HepG2 (cell line): ENCODE measurements around the gene TDRD1. TPM values are rescaled to one million over a fixed set of nuclear protein-coding genes. Genes with fewer than 3 reads are reported as not detected.

Source experiments
- DMAP1 ChIP-seq: IDR thresholded peaks from 2 replicates; pipeline ENCODE4 v1.6.1; 2016
- EP300 ChIP-seq, 3 experiments: sonication (generic) in 1 of 3; formaldehyde crosslinking in 1 of 3; IDR thresholded peaks; 2 replicates each; pipeline versions ENCODE4 v1.5.1 to v1.6.1; 2011 to 2020; ENCODE audit warnings: low read depth in 2 of 3, low read length in 2 of 3, borderline replicate concordance in 1 of 3, improper control_type of control experiment in 1 of 3, mild to moderate bottlenecking in 1 of 3, missing genetic modification reagents in 1 of 3, moderate library complexity in 1 of 3
- EZH2 ChIP-seq: conservative IDR thresholded peaks from 2 replicates; pipeline ENCODE4 v1.6.1; 2012; ENCODE audit warnings: mild to moderate bottlenecking, low read depth, low read length, moderate library complexity
- GABPB1 ChIP-seq: IDR thresholded peaks from 2 replicates; pipeline ENCODE4 v1.6.1; 2016; ENCODE audit warnings: mild to moderate bottlenecking, missing genetic modification reagents, moderate library complexity, missing compliant biosample characterization
- HES4 ChIP-seq: sonication (generic); formaldehyde crosslinking; IDR thresholded peaks from 2 replicates; pipeline ENCODE4 v1.9.0; 2021; ENCODE audit warnings: mild to moderate bottlenecking, missing genetic modification reagents, borderline replicate concordance
- HIVEP1 ChIP-seq: sonication (generic); formaldehyde crosslinking; IDR thresholded peaks from 2 replicates; pipeline ENCODE4 v1.4.0; 2020; ENCODE audit warnings: mild to moderate bottlenecking, missing genetic modification reagents
- HNF4A ChIP-seq: sonication (generic); formaldehyde crosslinking; IDR thresholded peaks from 2 replicates; pipeline ENCODE4 v1.4.0; 2020; ENCODE audit warnings: missing genetic modification reagents
- HNRNPH1 ChIP-seq: fragments of 200-400 bp; formaldehyde crosslinking; optimal IDR thresholded peaks from 2 replicates; pipeline ENCODE3; 2017; ENCODE audit warnings: mild to moderate bottlenecking, low read depth, low read length
- MAFG ChIP-seq: sonication (generic); formaldehyde crosslinking; IDR thresholded peaks from 2 replicates; pipeline ENCODE4 v1.5.1; 2020; ENCODE audit warnings: mild to moderate bottlenecking, missing genetic modification reagents
- MTA1 ChIP-seq: sonication (generic); formaldehyde crosslinking; IDR thresholded peaks from 2 replicates; pipeline ENCODE4 v1.4.0; 2020; ENCODE audit warnings: missing genetic modification reagents, mild to moderate bottlenecking, borderline replicate concordance
- RFX5 ChIP-seq: IDR thresholded peaks from 2 replicates; pipeline ENCODE4 v1.6.1; 2011; ENCODE audit warnings: low read depth, low read length, improper control_type of control experiment
- SMARCE1 ChIP-seq: fragments of 450-650 bp; IDR thresholded peaks from 2 replicates; pipeline ENCODE4 v1.6.1; 2017; ENCODE audit warnings: borderline replicate concordance
- ZNF510 ChIP-seq: sonication (generic); formaldehyde crosslinking; IDR thresholded peaks from 2 replicates; pipeline ENCODE4 v1.4.0; 2020; ENCODE audit warnings: low read depth, mild to moderate bottlenecking, missing genetic modification reagents
- ZNF749 ChIP-seq: sonication (generic); formaldehyde crosslinking; IDR thresholded peaks from 2 replicates; pipeline ENCODE4 v1.8.0; 2022; ENCODE audit warnings: mild to moderate bottlenecking, missing genetic modification reagents, moderate library complexity, borderline replicate concordance
- polyA plus RNA-seq, 8 experiments: library from polyadenylated mRNA; depleted of rRNA in 3 of 8; stranded (reverse) in 7 of 8; unstranded in 1 of 8; fragments of >200 nt; fragmentation: Illumina TruSeq in 4 of 8; extraction: Trizol in 4 of 8; gene quantifications; 2 replicates each; pipeline versions ENCODE4 v1.2.1 to v1.2.3, GENCODE V29; 2011 to 2016; ENCODE audit warnings: low read depth in 4 of 8, missing spikeins in 1 of 8, mixed read lengths in 1 of 8; ENCODE audit not compliant: insufficient read depth in 1 of 8
- total RNA-seq, 5 experiments: library from RNA; depleted of rRNA; stranded (reverse); fragments of >200 nt; fragmentation: Illumina TruSeq; extraction: Trizol; gene quantifications; 2 replicates each; pipeline ENCODE4 v1.2.3, GENCODE V29; 2016; ENCODE audit warnings: low read depth in 1 of 5
- TF ChIP-seq, protein P1 (sequence below): sonication (generic); formaldehyde crosslinking; IDR thresholded peaks from 2 replicates; pipeline ENCODE4 v1.4.0; 2020; ENCODE audit warnings: missing genetic modification reagents
- TF ChIP-seq, protein P2 (sequence below): sonication (generic); formaldehyde crosslinking; IDR thresholded peaks from 2 replicates; pipeline ENCODE4 v1.5.0; 2020; ENCODE audit warnings: mild to moderate bottlenecking, missing genetic modification reagents
- TF ChIP-seq, protein P3 (sequence below): sonication (generic); formaldehyde crosslinking; conservative IDR thresholded peaks from 2 replicates; pipeline ENCODE4 v1.4.0; 2020; ENCODE audit warnings: missing genetic modification reagents

Gene TDRD1
- total and polyA plus RNA-seq, 2 of the 13 experiments (the other 11 are each of a cell fraction or from before 2014, with no cell fraction given) = not detected

DNA sequence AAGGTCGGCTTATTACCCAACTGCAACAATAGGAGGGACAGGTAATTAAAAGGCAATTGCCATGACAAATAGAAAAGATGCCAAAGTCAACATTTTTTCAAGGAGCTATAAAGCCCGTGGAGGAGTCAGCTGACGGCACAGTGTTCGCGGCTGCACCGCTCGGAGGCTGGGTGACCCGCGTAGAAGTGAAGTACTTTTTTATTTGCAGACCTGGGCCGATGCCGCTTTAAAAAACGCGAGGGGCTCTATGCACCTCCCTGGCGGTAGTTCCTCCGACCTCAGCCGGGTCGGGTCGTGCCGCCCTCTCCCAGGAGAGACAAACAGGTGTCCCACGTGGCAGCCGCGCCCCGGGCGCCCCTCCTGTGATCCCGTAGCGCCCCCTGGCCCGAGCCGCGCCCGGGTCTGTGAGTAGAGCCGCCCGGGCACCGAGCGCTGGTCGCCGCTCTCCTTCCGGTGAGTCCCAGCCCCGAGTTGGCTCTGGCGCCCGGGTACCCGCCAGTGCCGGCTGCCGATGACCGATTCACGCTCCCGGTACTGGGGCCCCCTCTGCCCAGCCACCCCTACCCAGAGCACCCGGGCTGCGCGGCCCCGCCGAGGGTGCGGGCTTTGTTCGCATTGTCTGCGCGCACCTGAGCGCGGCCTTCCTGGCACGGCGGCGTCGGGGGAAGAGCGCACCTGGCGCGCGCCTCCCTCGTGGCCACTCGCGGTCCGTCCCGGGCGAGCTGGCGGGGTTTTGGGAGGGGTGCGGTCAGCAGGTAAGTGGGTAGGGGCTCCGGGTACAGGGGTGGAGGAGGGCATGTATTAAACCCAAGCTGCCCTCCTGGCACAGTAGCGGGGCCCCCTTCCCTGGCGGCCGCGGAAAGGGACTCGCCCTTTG lies 60.2 kb downstream of the TDRD1 start, which contains the start of gene VWA2 (continued):
- TF ChIP-seq, protein P1, sequence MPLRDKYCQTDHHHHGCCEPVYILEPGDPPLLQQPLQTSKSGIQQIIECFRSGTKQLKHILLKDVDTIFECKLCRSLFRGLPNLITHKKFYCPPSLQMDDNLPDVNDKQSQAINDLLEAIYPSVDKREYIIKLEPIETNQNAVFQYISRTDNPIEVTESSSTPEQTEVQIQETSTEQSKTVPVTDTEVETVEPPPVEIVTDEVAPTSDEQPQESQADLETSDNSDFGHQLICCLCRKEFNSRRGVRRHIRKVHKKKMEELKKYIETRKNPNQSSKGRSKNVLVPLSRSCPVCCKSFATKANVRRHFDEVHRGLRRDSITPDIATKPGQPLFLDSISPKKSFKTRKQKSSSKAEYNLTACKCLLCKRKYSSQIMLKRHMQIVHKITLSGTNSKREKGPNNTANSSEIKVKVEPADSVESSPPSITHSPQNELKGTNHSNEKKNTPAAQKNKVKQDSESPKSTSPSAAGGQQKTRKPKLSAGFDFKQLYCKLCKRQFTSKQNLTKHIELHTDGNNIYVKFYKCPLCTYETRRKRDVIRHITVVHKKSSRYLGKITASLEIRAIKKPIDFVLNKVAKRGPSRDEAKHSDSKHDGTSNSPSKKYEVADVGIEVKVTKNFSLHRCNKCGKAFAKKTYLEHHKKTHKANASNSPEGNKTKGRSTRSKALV = 0 out of 2 replicates have a peak, but pooled peaks have one; percentile 54
- TF ChIP-seq HNF4A (CRISPR knock-in tag) (no peak), HNRNPH1 (no peak), DMAP1 (CRISPR knock-in tag) (0 out of 2 replicates have a peak, but pooled peaks have one; percentile 22), HES4 (CRISPR knock-in tag) (0 out of 2 replicates have a peak, but pooled peaks have one; percentile 43), MTA1 (CRISPR knock-in tag) (0 out of 2 replicates have a peak, but pooled peaks have one; percentile 36), EZH2 (peak; percentile 88; the same call in 1 of the 2 replicates), ZNF510 (no peak), EP300 (IDR thresholded peaks at IDR 0.05; ENCODE audit: low read depth in 2 of 2, low read length in 2 of 2) (no peak), EP300 (CRISPR knock-in tag; IDR thresholded peaks at IDR 0.05; ENCODE audit: borderline replicate concordance) (no peak), SMARCE1 (no peak), ZNF749 (CRISPR knock-in tag) (no peak), HIVEP1 (CRISPR knock-in tag) (no peak), GABPB1 (CRISPR knock-in tag) (peak; percentile 47; the same call in 1 of the 2 replicates), RFX5 (no peak), MAFG (no peak)
- TF ChIP-seq, protein P2, sequence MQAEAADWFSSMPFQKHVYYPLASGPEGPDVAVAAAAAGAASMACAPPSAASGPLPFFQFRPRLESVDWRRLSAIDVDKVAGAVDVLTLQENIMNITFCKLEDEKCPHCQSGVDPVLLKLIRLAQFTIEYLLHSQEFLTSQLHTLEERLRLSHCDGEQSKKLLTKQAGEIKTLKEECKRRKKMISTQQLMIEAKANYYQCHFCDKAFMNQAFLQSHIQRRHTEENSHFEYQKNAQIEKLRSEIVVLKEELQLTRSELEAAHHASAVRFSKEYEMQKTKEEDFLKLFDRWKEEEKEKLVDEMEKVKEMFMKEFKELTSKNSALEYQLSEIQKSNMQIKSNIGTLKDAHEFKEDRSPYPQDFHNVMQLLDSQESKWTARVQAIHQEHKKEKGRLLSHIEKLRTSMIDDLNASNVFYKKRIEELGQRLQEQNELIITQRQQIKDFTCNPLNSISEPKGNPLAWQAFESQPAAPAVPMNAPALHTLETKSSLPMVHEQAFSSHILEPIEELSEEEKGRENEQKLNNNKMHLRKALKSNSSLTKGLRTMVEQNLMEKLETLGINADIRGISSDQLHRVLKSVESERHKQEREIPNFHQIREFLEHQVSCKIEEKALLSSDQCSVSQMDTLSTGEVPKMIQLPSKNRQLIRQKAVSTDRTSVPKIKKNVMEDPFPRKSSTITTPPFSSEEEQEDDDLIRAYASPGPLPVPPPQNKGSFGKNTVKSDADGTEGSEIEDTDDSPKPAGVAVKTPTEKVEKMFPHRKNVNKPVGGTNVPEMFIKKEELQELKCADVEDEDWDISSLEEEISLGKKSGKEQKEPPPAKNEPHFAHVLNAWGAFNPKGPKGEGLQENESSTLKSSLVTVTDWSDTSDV (CRISPR knock-in tag) = no peak
- TF ChIP-seq, protein P3, sequence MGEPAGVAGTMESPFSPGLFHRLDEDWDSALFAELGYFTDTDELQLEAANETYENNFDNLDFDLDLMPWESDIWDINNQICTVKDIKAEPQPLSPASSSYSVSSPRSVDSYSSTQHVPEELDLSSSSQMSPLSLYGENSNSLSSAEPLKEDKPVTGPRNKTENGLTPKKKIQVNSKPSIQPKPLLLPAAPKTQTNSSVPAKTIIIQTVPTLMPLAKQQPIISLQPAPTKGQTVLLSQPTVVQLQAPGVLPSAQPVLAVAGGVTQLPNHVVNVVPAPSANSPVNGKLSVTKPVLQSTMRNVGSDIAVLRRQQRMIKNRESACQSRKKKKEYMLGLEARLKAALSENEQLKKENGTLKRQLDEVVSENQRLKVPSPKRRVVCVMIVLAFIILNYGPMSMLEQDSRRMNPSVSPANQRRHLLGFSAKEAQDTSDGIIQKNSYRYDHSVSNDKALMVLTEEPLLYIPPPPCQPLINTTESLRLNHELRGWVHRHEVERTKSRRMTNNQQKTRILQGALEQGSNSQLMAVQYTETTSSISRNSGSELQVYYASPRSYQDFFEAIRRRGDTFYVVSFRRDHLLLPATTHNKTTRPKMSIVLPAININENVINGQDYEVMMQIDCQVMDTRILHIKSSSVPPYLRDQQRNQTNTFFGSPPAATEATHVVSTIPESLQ (CRISPR knock-in tag) = no peak
